ENCODE data around the gene NELL2.
"Not testable (repeated sequence)": the region's sequence is repeated elsewhere in the genome, so short reads cannot be mapped to it uniquely, and the experiment has no call there.

Gene NELL2

DNA sequence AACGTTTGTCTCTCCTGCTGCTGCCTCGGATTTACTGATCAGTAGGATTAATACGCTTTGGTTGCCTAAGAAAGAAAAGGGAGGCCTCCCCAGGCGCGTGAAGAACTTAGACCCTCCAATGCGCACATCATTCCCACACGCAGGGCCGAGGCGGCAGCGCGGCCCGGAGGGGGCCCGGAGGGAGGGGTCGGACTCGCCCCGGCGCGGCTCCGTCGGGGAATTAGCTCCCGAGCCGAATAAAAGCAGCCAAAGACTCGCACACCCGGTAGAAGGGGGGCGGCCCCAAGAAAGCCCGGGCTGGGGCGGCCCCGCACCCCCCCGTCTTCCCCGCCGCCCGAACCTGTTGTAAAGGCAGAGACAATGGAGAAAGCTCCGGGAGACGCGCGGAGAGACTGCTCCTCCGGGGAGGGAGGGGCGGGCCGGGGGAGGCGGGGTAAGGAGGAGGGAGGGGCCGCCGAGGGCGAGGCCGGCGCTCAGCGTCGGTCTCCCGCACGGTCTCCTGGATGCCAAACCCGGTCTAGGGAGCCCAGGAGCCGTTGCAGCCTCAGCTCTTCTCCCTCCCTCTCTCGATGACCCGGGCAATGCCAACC is at the start of gene NELL2:
TSS of gene NELL2 (minus strand) at position 362 of the 590 bp plus-strand sequence. CDS start 446 bp downstream, outside the sequence.
- DNase-seq = peak; percentile 41

DNA sequence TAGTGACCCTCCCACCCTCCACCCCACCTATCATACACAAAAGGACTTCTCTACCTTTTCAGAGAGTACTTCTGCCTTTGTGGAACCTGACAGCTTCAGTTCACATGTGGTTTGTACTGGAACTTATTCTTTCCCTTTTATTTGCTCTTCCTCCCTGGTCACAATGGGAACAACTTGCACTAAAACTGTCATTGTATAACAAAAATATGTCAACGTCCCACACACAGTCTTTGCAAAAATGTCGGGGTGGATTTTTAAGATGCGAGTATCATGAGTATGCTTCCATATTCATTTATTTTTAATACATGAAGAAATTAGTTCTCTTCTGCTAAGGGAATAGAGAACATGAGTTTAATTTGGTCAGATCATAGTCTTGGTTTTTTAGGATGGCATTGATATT is 45.6 kb upstream of the NELL2 start:
- DNase-seq = no peak

DNA sequence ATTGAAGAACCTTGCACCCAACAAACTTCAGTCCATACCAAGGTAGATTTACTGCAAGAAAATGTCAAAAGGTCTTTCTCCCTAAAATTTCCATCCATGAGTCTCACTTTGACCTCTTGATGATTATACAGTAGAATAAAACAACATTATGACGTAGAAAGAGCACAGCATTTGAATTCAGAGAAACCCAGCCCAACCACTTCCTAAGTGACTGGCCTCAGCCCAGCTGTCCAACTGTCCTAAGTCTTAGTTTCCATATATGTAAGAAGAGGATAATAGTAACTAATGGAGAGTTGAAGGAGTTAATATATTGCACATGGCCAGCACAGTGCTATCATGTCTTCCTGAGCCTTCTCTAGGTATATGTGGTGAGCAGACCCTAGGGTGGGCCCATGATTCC is 41.0 kb upstream of the NELL2 start:
- DNase-seq = no peak

DNA sequence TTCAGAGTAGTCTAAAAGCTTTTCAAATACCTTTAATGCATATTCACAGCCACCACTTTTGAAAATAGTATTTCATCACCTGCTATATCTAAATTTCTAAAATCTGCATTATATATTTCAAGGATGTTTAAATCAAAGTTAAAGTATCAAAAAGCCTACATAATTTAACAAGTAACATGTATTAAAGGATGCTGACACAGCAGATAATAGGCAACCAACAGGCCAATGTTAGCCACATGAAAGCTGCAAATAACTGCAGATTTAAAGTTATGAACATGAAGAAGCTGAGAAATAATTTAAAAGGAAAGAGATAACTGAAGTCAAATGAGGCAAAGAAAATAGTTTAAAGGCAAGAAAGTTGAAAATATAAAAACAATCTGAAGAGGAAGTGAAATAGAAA is 39.8 kb upstream of the NELL2 start:
- no peak for DNase-seq

DNA sequence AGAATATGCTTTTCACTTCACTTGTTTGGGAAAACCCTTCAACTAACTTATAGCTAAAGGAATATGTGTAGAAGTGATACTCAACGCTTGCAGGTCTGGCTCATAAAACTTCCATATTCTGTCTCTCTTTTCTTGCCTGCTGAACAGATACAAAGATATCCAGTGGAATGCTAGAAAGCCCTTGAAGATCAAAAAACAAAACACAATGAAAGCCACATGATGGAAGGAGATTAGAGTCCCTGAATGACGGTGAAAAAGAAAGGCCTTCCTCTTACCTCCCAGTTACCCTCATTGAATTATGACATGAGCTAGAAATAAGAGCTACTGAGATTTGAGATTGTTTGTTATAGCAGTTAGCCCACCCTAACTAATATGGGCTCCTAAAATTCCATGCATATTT is 28.2 kb upstream of the NELL2 start:
- no peak for DNase-seq

DNA sequence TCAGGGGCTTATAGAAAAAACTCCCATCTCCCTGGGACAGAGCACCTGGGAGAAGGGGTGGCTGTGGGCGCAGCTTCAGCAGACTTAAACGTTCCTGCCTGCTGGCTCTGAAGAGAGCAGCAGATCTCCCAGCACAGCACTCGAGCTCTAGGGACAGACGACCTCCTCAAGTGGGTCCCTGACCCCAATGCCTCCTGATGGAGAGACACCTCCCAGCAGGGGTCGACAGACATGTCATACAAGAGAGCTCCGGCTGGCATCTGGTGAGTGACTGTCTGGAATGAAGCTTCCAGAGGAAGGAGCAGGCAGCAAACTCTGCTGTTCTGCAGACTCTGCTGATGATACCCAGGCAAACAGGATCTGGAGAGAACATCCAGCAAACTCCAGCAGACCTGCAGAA is 22.0 kb upstream of the NELL2 start:
- not testable (repeated sequence) for DNase-seq

DNA sequence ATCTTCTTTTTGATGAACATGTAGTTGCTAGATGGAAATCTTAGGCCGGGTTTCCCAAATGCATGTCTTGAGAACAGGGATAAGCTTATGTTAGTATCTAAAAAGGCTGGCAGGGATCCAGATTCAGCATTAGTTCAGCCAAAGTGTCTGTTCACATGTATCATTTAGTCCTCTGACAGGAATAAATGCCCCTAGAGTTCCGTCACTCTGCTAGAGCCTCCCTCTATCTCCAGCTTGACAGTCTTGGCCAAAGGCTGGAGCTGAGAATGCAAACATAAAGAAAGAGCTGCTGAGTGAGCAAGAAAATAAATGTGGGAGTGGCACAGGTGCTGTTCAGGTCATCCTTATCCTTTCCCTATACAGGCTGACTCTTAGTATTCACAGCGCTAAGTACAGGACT is 13.8 kb upstream of the NELL2 start:
- no peak for DNase-seq

DNA sequence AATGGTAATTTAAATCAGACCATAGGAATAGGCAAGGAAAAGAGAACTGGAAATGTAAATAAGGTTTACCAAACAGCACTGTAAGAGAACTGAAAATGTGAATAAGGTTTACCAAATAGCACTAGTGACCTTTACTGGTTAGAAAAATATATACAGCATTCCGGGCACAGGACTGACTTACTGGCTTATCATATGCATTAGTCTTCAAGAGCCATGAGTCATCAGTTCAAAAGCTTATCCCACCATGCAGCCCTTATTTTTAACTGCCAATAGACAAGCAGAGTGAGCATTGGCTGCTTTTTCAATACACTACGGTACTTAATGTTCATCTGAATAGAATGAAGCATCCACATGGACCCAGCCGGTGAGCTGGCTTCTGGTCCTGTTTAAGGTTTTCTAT is 13.0 kb upstream of the NELL2 start:
- DNase-seq = no peak

DNA sequence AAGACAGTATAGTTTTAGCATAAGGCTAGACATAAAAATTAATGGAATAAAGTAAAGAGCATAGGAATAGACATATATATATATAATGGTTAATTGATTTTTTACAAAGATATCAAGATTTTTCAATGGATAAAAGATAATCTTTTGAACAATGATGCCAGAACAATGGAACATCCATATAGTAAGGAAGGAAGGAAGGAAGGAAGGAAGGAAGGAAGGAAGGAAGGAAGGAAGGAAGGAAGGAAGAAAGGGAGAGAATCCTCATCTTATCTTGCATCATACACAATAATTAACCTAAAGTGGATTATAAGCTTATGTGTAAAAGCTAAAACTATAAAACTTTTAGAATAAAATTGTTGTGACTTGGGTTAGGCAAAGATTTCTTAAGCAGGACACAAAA is 9.8 kb upstream of the NELL2 start:
- DNase-seq = no peak

DNA sequence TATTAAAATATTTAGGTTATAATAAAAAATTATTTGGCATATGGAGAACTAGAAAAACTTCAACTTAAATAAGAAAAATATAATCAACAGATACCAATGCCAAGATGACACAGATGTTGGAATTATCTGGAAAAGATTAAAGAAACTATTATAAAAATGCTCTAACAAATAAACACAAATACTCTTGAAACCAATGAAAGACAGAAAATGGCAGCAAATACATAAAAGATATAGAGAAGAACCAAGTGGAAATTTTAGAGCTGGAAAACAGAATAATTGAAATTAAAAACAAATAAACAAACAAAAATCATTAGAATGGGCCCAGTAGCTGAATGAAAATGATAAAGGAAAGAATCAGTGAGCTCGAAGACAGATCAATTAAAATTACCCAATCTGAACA is 5.1 kb upstream of the NELL2 start:
- DNase-seq = no peak

DNA sequence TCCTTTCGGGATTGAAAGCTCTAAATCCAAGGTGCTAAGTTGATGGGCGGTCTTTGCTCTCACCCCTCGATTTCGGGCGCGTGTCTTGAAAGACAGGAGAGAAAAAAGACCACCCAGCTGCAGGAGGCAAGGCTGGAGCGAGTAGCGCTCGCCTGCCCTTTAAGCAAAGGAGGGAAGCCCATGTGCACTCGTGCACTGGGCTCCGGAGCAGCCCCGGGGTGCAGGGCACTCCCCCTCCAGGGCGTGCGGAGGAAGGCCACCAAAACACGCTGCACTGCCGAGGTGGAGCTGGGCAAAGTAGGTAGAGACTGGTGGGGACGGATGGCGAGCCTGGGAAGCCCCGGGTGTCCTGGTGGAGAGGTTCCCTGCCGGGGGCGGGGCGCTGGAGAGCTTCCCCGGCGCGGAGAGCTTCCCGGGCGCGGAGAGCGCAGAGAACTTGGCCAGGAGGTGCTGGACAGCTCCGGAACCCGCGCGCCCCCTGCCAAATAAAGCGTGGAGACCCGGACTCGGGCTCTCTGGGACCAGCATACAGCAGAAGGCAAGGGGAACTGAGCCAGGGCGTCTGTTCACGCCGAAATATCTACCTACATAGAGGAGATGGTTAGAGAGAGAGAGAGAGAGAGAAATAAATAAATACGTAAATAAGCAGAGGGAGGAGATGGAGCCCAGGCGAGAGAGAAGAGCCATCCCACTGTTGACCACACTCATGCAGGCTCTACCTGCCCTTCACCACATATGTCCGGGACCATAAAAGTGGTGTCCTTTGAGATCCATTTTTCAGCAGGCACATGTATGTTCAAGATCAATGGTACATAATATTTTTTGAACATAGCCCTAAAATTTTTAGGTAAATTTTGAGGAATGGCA is 662 bp upstream of the NELL2 start:
- peak; percentile 31 for DNase-seq

DNA sequence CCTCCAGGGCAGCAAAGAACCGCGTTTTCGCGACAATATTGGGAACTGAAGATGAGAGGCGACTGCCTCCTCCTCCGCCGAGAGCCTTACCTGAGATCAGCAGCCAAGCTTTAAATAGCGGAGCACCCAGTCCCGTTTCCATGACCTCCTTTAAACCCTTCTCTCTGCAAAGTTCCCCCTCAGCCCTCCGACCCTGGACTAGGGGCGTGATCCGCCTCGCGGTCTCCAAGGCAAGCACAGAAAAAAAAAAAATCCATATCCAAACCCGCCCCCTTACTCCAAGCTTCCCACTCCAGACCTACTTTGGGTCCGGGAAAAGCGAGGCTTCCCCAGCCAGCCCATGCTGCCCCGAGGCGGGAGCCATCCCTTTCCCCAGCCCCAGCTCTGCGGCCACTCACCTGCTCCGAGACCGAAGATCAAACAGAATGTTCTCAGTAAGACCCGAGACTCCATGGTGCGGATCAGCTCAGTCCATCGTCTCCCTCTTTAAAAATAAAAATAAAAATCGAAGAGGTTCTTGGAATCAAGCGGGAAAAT is 630 bp downstream of the NELL2 start:
- no peak for DNase-seq

DNA sequence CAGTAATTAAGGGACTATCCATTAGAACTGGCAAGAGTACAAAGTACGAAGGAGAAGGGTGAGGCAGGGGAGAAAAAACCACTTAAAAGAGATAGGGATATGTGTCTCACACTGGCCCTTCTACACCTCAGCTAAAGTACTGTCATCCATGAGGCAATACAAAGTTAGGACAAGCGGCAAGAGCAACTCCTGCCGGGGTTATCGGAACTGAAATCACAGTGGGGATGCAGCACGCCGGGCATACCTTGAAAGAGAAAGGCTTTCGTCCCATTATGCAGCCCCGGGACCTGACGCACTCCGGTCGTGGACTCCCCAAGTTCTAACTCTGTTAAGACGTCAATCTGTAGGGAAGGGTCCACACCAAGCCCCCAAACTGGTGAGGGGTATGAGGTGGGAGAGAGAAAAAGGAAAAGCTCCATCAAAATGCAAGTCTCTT is 1.1 kb downstream of the NELL2 start:
- DNase-seq = no peak

DNA sequence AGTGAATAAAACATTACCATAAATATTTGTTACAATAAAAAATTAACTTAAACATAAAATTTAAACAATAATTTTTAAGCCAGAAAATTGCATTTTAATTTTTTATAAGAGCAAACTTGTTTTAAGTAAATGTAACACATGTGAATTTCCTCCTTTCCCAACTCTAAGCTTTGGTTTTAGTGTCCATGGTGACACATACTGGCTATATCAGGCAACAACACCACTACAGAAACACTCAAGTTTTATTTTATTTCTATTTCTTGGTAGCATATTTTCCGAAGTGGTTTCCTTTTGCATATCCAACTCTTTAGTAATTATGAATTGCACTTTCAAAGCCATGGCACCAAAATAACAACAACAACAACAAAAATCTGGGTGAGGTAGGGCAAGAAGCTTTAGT is 2.2 kb downstream of the NELL2 start:
- DNase-seq = no peak

DNA sequence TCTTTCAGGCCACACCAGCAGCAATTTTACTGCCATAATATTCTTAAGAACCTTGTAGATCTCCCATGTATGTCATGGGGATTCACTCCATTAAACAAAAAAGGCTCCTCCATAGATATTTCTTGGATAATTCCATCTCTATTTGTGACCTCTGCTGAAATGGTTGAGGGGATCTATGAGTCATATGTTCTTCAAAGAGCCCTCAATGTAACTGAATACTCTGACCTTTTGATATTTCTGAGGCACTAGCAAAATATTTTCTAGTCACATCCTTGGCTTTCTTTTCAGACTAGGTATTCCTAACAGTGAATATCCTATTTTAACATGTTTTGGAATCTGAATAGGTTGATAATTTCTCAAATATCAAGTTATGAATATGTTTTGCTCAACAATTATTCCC is 6.6 kb downstream of the NELL2 start:
- no peak for DNase-seq

DNA sequence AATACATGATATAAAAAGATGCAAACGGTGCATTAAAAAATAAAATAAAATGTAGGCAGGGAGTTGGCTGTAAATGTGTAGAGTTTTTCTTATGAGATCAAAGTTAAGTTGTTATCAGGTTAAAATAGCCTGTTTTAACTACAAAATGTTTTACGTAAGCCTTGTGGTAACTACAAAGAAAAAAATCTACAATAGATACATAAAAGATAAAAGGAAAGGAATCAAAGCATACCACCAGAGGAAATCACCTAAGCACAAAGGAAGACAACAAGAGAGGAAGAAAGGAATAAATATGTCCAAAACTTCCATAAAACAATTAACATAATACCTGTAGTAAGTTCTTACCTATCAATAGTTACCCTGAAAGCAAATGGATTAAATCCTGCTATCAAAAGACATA is 12.2 kb downstream of the NELL2 start:
- no peak for DNase-seq

DNA sequence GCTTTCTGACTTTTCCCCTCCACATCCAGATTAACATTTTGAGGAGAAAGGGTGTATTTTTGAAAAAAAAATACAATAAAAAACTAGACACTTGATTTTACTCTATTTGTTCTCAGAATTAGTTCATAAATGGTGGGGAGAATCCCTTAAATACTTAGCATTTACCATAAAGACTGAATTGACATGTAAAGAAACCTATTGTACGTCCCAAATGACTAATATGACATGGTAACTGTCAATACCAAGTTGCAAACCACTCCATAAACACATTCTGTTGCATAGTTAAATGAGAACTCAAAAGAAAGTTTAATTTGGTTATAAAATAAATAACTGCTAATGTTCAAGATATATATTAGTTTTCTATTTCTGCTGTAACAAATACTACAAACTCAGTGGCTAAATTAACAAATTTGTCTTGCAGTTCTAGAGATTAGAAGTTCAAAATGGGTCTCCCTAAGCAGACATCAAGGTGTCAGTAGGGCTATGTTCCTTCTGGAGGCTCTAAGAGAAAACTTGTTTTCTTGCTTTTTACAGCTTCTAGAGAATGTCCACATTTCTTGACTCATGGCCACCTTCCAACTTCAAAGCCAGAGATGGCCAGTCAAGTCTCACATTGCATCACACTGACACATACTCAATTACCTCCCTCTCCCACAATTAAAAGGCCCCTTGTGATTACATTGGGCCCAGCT is 16.0 kb downstream of the NELL2 start:
- DNase-seq = no peak

DNA sequence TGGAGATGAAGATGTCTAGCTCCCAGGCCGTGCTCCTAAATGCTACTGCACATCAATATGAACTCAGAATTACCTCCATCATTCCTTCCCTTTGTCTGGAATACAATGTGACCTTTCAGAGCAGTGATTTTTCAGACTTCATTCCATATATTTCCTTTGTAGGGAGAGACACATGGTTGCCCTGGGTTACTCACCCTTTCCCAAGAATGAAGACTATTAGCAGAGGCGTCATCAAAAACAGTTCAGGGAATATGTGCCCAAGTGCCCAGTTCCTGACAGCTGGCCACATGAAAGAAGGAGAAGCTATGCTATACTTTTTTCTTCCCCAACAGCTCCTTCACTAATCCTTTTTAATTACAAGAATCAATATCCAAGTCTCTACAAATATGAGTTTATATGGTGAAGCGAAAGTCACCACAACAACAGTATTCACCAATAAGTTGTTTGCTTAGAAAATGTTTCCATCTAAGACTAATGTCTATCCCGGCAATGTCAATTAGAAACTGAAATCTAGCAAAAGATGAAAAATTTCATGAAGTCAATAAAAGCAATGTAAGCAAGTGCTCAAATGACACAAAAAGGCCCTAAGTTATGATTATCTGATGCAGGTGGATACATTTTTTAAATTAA is 17.8 kb downstream of the NELL2 start:
- no peak for DNase-seq

DNA sequence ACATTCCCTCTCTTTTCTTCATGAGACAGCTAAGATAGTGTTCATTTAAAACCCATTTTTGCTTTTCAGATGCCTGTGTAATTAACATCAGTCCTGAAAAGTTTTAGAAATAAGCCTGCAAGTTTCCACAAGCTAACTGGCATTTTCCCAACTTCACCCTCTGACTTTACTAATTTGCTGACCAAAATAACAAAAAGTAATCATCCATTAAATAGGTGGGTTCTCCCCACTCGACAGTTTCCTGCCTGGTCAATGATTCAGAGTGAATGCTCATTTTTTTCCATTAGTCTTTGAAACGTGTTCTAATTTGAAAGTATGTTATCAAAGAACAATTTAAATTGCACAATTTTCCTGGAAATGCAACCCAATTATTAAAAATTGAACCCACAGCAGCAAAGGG is 23.6 kb downstream of the NELL2 start:
- no peak for DNase-seq

DNA sequence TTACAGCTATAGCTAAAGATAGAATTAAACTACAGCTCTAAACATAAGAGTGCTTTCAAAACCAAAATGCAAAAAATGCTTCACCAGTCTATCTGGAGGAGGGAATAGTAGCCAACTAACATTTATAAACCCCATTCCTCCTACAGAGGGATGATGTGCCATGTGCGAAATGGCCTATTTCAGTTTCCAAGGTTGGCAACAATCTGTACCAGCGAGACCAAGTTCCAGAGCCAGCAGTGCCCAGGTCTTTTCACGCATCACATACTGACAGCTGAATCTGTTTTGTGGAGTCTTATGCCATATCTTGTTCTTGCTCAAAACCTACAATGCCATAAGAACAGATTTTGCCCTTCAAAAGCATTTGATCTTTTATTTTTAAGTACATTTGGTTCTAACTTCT is 24.5 kb downstream of the NELL2 start:
- DNase-seq = no peak

DNA sequence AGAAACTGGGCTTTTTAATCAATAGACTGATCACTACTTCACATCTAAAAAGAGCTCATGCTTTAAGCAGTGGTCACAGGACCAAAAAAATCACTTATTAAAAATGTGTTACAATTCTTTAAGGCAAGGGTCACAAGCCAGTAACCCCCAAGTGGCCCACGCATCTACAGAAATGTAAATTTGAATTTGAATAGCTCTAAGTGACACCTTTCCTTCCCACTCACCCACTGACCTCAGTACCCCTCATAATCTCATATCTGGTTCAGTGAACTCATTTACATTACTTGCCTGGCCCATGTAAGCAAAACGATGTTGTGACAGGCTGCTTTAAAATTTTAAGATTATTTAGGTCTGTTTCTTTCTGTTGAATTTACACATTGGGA is 27.4 kb downstream of the NELL2 start:
- no peak for DNase-seq

DNA sequence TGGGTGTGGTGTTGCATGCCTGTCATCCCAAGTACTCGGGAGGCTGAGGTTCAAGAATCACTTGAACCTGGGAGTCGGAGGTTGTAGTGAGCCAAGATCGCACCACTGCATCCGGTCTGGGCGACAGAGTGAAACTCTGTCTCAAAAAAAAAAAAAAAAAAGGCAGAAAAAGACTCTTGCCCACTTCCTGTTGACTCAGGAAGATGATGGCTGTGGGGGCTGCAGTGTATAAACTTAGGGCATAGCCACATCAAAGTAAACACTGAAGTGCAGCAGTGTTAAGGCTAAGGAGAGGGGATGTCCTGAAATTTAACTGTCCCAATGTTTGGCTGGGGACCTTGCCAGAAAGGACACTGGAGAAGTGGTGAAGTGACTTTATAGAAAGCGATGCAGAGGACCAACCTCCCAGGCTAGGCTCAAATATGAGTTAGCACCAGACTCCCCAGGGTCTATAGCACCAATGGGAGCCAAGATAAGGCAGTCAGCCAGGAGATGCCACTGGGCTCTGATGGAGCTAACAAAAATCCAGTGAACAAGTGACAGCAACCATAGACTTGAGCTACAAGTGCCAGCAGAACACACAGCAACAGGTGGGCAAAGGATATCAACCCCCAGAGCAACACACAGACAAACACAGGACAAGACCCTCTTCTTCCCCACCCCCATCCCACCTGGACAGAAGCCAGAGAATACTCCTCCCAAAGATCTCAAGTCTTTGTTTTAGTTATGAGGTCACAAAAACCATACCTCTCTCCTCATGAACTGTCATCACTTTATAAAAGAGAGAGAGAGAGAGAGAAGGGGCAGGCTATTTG is 28.0 kb downstream of the NELL2 start:
- DNase-seq = no peak
